Activated naive CD8-positive, alpha-beta T cell treated with anti-CD3 and anti-CD28 coated beads, Interleukin-2, amount 10 ng/mL, durations not matched to agents 7 days and 5 days (primary cell): Measurements from ENCODE around the gene TSPAN5. TPM values are rescaled to one million over a fixed set of nuclear protein-coding genes. Genes with fewer than 3 reads are reported as not detected.

Source experiments
- ATAC-seq: fragments of 150-1000 bp; cut with Tn5 transposase; one replicate; pipeline ENCODE4 v1.10.0; 2021; ENCODE audit warnings: low read depth, moderate library complexity
- POLR2A ChIA-PET: fragments of 350-600 bp; sonication (Branson Sonifier 250); formaldehyde crosslinking; loops from one replicate; lab custom pipeline; 2021; ENCODE audit warnings: antibody characterized with exemption; lab: Charles Lee
- DNase-seq: peaks from one replicate; pipeline ENCODE4 v3.0.0; 2021
- H3K27ac Mint-ChIP-seq: one replicate; pipeline ENCODE4 v1.8.0; 2022; ENCODE audit warnings: mild to moderate bottlenecking, mixed read lengths
- H3K27me3 Mint-ChIP-seq: one replicate; pipeline ENCODE4 v1.8.0; 2022; ENCODE audit warnings: mild to moderate bottlenecking, moderate library complexity, mixed read lengths
- H3K36me3 Mint-ChIP-seq: one replicate; pipeline ENCODE4 v1.8.0; 2021; ENCODE audit warnings: mild to moderate bottlenecking, mixed read lengths
- H3K4me1 Mint-ChIP-seq: one replicate; pipeline ENCODE4 v1.8.0; 2021; ENCODE audit warnings: mixed read lengths
- H3K4me3 Mint-ChIP-seq: one replicate; pipeline ENCODE4 v1.8.0; 2022; ENCODE audit warnings: mild to moderate bottlenecking, moderate library complexity, mixed read lengths
- H3K9me3 Mint-ChIP-seq: one replicate; pipeline ENCODE4 v1.8.0; 2021; ENCODE audit warnings: mixed read lengths
- total RNA-seq, 2 experiments: library from RNA; stranded (reverse); gene quantifications; one replicate each; pipeline ENCODE4 v1.2.3, GENCODE V29; 2021

Gene TSPAN5
- total RNA-seq, 2 experiments from 2014 or later: 19.8 to 21.4 TPM

DNA sequence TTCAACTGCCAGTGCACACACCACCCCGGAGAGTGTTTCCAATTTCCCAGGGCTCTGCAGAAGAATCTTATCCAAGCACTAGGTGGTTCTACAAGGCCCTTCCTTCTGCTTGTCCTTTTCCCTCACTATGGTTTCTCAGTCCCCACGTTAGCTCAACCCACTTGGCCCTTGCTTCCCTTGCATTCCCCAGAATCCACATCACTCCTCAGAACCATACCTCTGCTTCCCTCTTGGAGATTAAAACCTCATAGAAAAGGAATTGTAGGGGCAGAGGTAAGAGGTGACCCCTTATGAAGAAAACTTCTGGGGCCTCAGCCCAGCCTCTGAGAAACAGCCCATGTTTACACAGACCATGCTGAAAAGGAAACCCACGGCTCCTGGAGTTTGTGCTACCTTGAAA is 42.4 kb downstream of the TSPAN5 start:
- POLR2A ChIA-PET: no interaction called here
- no peaks in the 10 kb centered on the region for H3K9me3 Mint-ChIP-seq
- ATAC-seq (no peak), DNase-seq (no peak)
- peaks cover 22% of the 10 kb centered on the region for H3K4me1 Mint-ChIP-seq
- H3K27me3 Mint-ChIP-seq: no peaks in the 10 kb centered on the region
- no peak overlapping the region for H3K27ac Mint-ChIP-seq
- no peak overlapping the region for H3K4me3 Mint-ChIP-seq
- H3K36me3 Mint-ChIP-seq: peaks cover 10% of the 10 kb centered on the region

DNA sequence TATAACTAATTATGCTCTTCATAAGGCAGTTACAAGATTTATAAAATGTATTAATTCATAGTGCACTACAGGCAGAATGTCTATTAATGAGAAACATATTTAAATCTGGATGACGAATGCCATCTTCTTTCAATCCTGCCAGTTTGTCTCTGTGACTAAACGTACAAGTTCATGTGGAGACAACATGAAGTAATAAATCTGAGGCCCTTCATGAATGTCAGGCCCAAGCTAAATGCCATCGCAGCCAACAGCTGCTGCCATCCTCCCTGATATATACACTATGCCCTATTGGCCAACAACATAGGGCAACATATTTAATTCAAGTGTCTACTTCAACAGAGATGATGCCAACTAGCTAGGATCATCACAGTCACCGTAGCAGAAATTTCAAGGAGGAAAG is 43.7 kb downstream of the TSPAN5 start:
- H3K9me3 Mint-ChIP-seq: no peaks in the 10 kb centered on the region
- no peak overlapping the region for H3K27ac Mint-ChIP-seq
- no peak overlapping the region for H3K4me3 Mint-ChIP-seq
- POLR2A ChIA-PET: no interaction called here
- H3K4me1 Mint-ChIP-seq: peaks cover 24% of the 10 kb centered on the region
- ATAC-seq (no peak), DNase-seq (no peak)
- H3K27me3 Mint-ChIP-seq: no peaks in the 10 kb centered on the region
- H3K36me3 Mint-ChIP-seq: peaks cover 10% of the 10 kb centered on the region

DNA sequence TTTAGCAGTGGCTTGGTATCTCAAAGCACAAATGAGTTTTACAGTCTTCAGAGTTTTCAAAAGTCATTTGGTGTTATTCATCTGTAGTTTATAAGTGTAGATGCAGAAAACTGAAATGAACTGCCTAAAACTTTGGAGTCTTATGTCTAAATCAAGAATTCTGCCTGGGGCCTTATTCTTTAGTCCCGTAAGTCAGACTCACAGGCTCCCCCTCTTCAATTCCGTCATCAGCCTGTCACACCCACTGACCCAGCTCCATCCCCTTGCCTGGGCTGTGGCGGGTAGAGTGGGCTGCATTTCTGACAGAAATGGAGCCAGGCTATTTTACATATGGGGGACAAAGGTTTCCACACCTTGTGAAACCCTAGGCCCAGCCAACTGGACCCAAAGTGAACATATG is 44.3 kb downstream of the TSPAN5 start:
- POLR2A ChIA-PET: no interaction called here
- no peak overlapping the region for H3K4me3 Mint-ChIP-seq
- no peaks in the 10 kb centered on the region for H3K27me3 Mint-ChIP-seq
- ATAC-seq (no peak), DNase-seq (no peak)
- no peaks in the 10 kb centered on the region for H3K9me3 Mint-ChIP-seq
- H3K4me1 Mint-ChIP-seq: peaks cover 27% of the 10 kb centered on the region
- peaks cover 10% of the 10 kb centered on the region for H3K36me3 Mint-ChIP-seq
- no peak overlapping the region for H3K27ac Mint-ChIP-seq

DNA sequence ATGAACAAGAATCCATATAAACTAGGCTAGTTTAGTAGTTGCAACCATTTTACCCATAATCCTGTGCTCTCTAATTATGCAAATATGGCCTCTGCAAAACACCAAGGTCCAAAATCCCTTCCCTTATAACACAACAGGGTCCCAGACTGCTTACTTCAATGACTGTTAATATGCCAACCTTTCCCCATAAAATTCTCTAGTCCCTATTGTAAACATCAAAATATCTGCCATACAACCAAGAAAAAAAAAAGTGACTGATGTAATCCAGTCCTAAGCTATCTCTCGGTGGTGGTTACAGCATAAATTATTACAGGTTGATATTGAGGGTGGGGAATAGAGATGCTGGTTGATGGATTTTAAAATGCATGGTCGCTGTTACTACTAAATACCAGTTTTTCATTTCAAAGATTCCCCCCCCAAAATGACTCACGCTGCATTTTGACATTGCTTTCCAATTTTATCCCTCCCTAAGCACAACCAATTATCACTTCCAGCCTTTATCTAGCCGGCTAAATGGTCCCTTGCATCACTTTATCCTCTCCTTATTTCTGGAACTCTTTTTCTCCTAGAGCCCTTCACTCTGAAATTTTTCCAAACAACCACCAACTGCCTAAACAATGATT is 44.8 kb downstream of the TSPAN5 start:
- peaks cover 33% of the 10 kb centered on the region for H3K4me1 Mint-ChIP-seq
- POLR2A ChIA-PET: no interaction called here
- peaks cover 9% of the 10 kb centered on the region for H3K36me3 Mint-ChIP-seq
- no peaks in the 10 kb centered on the region for H3K27me3 Mint-ChIP-seq
- DNase-seq: no peak
- no peak overlapping the region for H3K4me3 Mint-ChIP-seq
- H3K27ac Mint-ChIP-seq: no peak overlapping the region
- H3K9me3 Mint-ChIP-seq: no peaks in the 10 kb centered on the region
- no peak for ATAC-seq

DNA sequence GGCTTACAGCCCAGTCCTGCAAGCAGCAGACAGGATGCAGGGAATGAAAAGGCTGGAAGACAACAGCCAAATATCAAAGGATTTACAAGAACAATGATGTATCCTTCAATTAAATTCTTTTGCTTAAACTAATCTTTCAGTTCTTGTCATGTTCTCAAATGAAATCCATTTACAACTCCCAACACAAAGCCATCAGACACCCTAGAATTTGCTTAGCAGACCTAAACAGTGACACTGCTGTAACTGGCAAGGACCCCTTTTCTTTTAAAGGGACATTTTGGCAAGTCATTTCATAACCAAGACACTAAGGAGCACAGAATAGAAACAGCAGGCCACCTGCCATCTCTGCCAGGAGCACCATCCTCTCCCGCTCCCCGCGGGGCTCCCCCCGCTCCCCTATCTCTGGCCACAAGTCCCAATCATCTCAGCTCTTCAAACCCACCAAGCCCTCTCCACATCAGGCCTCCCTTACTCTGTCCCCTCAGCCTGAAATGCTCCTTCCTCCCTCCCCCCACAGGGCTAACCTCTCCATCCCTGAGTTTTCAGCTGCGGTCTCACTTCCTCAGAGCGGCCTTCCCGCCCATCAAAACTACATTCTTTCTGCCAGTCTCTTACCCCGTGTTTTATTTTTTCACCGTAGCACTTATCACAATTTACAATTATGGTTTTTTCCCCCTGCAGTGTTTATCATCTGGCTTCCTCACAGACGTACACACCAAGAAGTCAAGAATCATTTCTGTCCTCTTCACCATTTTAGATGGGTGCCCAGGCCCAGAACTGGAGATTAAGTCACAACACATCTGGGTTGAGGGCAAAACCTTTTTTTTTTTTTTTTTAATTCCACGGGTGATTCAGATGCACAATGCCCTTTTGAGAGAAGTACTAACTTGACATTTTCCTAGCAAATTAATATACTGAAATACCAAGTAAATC is 45.8 kb downstream of the TSPAN5 start:
- ATAC-seq (no peak), DNase-seq (no peak)
- Mint-ChIP-seq H3K27ac (peak overlapping the region; percentile 5), H3K4me1 (peaks cover 30% of the 10 kb centered on the region), H3K4me3 (peak overlapping the region; percentile 30), H3K27me3 (no peaks in the 10 kb centered on the region), H3K9me3 (no peaks in the 10 kb centered on the region), H3K36me3 (peaks cover 6% of the 10 kb centered on the region)
- POLR2A ChIA-PET: no interaction called here

DNA sequence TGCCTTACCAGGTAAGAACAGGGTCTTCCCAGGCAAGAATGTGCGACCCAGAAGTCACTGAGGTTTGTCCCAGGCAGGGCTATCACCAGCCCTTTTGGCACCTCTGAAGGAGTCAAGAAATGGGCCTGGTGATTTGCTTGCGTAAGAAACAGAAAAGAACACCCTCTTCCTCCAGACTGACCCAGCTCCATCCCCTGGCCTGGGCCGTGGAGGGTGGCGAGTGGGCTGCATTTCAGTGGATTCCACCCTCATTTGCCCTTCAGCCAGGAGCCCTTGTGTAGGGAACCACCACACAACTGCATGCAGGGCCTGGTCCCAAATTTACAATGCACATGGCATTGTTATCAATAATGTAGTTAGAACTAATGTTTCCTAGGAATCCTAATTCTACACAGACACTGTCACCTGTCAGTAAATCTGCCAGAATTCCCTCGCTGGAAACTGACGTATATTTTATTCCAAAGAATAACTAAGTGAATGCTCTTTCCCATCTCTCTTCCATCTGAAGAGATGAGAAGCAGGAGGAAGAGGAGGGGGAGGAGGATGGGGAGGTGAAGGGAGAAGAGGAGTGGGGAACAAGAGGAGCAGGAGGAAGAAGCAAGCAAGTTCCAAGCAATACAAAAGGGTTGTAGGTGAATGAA is 46.6 kb downstream of the TSPAN5 start:
- POLR2A ChIA-PET: no interaction called here
- ATAC-seq: no peak

DNA sequence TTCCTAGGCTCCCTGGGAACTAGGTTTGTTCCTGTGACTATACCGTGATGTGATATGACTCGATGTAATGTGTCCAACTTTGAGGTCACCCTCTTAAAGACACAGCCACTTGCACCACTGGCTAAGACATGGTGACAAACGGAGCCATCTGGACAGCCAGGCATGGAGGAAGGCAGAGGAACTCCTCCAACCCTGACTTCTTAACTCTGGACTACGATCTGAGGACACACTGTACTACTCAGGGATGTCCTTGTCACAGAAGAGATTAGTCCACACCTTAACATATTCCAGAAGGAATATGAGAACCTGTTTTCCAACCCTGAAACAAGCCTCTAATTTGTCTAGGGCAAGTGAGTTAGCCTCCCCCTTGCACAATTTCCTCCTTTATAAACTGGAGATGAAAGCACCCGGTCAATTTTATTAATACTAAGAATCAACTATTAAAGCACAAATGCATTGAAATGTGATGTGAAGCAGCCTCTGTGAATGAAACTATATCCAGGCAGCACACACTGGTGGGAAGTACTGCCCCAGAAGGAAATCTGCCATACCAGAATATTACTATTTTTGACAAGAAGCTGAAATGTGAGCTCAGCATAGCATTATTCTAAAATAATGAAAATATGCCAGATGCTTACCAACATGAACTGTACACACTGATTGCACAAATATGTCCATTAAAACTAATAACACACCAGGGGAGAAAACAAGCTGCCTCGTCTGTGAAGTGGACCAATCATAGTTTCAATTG is 47.3 kb downstream of the TSPAN5 start:
- ATAC-seq (no peak), DNase-seq (no peak)
- Mint-ChIP-seq H3K4me1 (peaks cover 28% of the 10 kb centered on the region), H3K36me3 (peaks cover 5% of the 10 kb centered on the region), H3K27ac (no peak overlapping the region), H3K9me3 (no peaks in the 10 kb centered on the region), H3K27me3 (no peaks in the 10 kb centered on the region), H3K4me3 (no peak overlapping the region)
- POLR2A ChIA-PET: no interaction called here

More for the DNA sequence above, 46.6 kb downstream of the TSPAN5 start:
- Mint-ChIP-seq H3K9me3 (no peaks in the 10 kb centered on the region), H3K4me1 (peaks cover 28% of the 10 kb centered on the region), H3K27ac (no peak overlapping the region), H3K36me3 (peaks cover 4% of the 10 kb centered on the region), H3K27me3 (no peaks in the 10 kb centered on the region), H3K4me3 (no peak overlapping the region)
- DNase-seq: no peak

DNA sequence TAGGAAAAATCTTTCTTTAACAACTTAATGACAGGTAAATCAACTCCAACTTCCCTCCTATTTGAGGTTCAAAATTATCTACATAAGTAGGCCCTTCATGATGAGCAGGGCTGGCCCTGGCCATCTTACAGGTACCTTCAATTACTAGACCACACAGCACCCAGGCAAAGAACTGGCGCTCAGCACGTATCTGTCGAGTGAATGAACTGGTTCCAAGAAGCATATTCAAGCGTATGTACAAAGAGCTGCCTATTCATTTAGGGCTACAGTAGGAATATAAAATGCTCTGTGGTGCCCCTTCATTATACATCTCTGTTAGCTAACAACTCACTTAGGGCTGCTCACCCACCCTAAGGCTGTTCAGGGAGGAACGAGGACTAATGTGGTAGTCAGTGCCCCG is 48.0 kb downstream of the TSPAN5 start:
- DNase-seq (no peak), ATAC-seq (no peak)
- H3K9me3 Mint-ChIP-seq: no peaks in the 10 kb centered on the region
- H3K36me3 Mint-ChIP-seq: peaks cover 7% of the 10 kb centered on the region
- no peak overlapping the region for H3K27ac Mint-ChIP-seq
- no peak overlapping the region for H3K4me3 Mint-ChIP-seq
- H3K4me1 Mint-ChIP-seq: peaks cover 28% of the 10 kb centered on the region
- POLR2A ChIA-PET: no interaction called here
- no peaks in the 10 kb centered on the region for H3K27me3 Mint-ChIP-seq

DNA sequence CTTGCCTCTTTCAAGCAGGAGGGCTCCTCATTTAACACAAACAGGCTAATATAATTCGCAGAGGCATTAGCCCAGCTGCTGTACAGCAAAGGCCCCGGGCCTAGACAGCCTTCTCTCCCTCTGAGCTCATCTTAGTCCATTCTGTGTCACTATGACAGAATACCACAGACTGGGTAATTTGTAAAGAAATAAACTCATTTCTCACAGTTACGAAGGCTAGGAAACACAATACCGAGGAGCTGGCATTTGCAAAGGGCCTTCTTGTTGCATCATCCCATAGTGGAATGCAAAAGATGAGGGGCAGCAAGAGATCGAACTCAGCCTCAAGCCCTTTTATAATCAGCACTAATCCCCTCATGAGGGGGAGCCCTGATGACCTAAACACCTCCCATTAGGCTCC is 48.5 kb downstream of the TSPAN5 start:
- DNase-seq (no peak), ATAC-seq (no peak)
- H3K4me3 Mint-ChIP-seq: no peak overlapping the region
- H3K27me3 Mint-ChIP-seq: no peaks in the 10 kb centered on the region
- peaks cover 28% of the 10 kb centered on the region for H3K4me1 Mint-ChIP-seq
- peaks cover 7% of the 10 kb centered on the region for H3K36me3 Mint-ChIP-seq
- H3K9me3 Mint-ChIP-seq: no peaks in the 10 kb centered on the region
- H3K27ac Mint-ChIP-seq: no peak overlapping the region
- POLR2A ChIA-PET: no interaction called here

DNA sequence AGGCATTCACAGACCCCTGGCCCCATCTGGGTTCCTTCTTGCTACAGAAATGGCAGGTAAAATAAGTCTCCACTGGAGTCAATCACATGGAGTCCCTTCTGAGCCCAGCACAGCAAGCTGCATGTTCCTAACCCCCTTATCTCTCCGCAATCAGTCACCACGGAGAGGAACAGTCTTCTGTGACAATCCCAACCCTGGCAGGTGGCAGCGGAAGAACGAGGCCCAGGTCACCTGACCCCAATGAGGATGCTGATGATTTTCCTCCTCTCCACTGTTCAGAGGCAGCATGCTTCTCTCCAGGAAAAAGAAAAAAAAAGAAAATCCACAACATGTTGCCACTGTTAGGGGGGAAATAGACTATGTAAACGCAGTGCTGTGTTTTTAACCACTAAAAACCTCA is 50.1 kb downstream of the TSPAN5 start:
- peaks cover 17% of the 10 kb centered on the region for H3K36me3 Mint-ChIP-seq
- no peaks in the 10 kb centered on the region for H3K27me3 Mint-ChIP-seq
- no peak overlapping the region for H3K27ac Mint-ChIP-seq
- no peak overlapping the region for H3K4me3 Mint-ChIP-seq
- ATAC-seq: no peak
- POLR2A ChIA-PET: no interaction called here
- no peaks in the 10 kb centered on the region for H3K9me3 Mint-ChIP-seq
- no peak for DNase-seq
- peaks cover 34% of the 10 kb centered on the region for H3K4me1 Mint-ChIP-seq

DNA sequence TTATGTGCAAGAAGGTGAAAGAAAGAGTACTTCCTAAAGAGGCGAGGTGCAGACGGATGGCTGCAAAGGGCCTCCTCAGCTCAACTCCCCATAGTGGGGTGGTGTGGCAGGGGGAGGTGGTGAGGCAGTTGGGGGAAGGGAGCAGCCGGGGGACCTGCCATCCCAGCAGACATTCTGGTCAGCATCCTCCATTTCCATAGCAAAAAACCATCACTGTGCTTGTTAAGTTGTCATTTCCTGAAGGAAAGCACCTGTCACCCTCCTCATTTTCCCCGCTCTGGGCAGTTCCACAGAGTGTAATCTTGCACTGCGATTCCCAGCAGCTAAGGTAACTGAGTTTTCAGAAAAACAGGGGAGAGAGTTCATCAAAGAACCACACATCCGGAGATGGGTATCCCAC is 51.5 kb downstream of the TSPAN5 start:
- Mint-ChIP-seq H3K4me1 (peaks cover 34% of the 10 kb centered on the region), H3K27me3 (no peaks in the 10 kb centered on the region), H3K4me3 (no peak overlapping the region), H3K9me3 (no peaks in the 10 kb centered on the region), H3K27ac (no peak overlapping the region), H3K36me3 (peaks cover 22% of the 10 kb centered on the region)
- POLR2A ChIA-PET: no interaction called here
- DNase-seq: no peak
- ATAC-seq: no peak

DNA sequence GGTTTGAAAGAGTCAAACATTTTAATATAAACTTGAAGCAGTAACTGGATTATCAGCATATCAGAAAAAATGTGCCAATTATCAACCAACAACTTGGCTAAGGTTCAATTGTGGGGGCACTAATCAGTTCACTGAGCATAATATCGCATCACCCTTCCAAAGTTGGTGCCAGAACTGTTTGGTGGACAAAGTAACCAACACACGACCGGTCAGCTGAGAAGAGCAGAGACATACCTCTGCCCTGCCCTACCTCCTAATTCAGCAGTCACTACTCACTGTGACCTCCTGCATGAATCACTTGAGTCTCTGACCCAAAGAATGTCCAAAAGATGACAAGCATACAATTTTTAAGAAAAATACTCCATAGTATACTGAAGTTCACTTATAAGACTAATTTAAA is 53.2 kb downstream of the TSPAN5 start:
- Mint-ChIP-seq H3K9me3 (peaks cover 2% of the 10 kb centered on the region), H3K27ac (no peak overlapping the region), H3K27me3 (no peaks in the 10 kb centered on the region), H3K4me1 (peaks cover 40% of the 10 kb centered on the region), H3K36me3 (peaks cover 35% of the 10 kb centered on the region), H3K4me3 (no peak overlapping the region)
- no peak for ATAC-seq
- DNase-seq: no peak
- POLR2A ChIA-PET: no interaction called here

DNA sequence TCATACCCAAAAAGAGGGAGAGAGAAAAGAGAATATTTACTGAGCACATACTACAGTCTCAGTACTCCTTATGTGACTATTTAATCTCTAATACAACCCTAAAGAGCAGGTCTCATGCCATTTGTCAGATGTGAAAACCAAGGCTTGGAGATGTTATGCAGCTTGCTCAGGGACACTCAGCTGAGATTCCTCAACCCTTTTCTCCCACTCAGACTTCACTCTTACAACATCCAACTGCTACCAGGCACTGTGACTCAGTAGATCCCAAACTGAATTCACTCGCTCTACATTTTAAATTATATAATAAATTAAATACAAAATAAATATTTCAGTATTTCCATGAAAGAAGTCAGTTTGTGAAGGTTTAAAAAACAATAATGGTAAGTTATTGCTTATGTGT is 53.7 kb downstream of the TSPAN5 start:
- H3K27me3 Mint-ChIP-seq: no peaks in the 10 kb centered on the region
- DNase-seq: no peak
- ATAC-seq: no peak
- H3K9me3 Mint-ChIP-seq: peaks cover 5% of the 10 kb centered on the region
- H3K36me3 Mint-ChIP-seq: peaks cover 38% of the 10 kb centered on the region
- peaks cover 39% of the 10 kb centered on the region for H3K4me1 Mint-ChIP-seq
- H3K27ac Mint-ChIP-seq: no peak overlapping the region
- no peak overlapping the region for H3K4me3 Mint-ChIP-seq
- POLR2A ChIA-PET: no interaction called here
